ENCODE measurements around the gene PTPN3.
A peak's percentile ranks its signal among the peaks of the same experiment; 100 is the strongest.

The PTPN3 gene

DNA sequence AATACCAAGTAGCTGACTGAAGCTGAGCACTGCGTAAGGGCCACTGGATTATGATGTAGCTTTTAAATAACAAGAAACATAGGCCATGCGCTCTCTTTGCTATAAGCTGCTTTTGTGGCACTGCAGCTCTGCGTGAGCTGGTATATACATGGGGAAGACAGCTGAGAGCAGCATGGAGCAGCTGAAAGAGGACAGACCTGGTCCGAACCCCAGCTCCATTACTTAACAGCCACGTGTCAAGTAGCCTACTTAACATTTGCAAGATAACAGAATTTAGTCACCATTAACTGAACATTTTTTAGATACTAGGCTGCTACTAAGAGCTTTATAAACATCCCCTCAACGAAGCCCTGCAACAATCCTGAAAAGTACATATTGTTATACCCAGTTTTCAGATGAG lies 69.3 kb downstream of the PTPN3 start:
- no peak for FAIRE-seq
- no peak for DNase-seq (ENCODE audit: insufficient read length, low spot score)

DNA sequence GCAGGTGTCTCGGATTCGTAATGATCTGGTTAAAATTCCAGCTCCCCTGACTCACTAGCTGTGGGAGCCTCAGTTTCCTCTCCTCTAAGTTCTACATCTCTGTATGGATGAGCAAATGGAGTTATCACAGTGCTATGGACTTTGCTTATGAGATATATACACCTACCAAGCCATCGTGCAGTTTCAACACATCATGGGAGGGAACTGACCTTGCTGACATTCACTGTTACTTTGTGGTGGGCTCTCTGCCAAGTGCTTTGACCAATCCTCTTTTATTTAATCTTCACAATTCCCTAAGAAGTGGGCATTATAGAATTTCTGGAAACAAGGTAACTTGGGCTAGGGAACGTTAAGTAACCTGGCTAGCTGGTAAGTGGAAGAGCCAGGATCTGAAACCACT lies 70.2 kb downstream of the PTPN3 start:
- DNase-seq (ENCODE audit: insufficient read length, low spot score) (no peak), FAIRE-seq (no peak)

DNA sequence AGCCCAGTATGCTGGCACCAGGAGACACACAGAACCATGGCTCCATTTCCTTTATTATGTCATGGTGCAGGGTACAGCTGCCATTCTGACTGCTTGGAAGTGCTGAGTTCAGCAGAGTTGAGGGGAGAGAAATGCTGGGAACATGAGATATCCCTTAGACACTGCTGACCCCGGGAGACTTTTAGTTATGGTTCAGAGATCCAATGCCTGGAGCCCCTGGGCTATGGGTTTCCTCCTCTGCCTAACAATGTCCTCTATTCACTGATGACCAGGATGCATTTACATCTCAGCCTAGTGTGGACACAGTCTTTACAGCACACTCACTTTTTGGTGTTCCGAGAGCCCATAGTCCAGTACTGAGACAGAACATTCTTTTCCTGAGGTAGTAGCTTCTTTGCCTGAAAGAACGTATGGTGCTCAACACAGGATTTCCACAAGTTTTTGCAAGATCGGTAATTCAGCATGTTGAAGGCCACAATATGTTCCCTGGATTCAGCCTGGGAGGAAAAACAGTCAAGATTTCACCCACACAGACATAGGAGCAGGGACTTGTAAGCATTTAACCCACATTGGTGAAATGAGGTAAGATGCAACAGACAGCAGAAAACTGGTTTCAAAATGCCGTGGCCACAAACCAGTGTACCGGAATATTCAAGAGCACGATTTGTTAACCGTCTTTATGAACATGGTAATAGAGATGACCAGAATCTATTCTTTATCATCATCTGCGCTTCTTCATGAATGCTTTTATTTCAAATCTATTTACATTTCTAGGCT lies 71.3 kb downstream of the PTPN3 start:
- no peak for FAIRE-seq
- DNase-seq (ENCODE audit: insufficient read length, low spot score), result no peak

DNA sequence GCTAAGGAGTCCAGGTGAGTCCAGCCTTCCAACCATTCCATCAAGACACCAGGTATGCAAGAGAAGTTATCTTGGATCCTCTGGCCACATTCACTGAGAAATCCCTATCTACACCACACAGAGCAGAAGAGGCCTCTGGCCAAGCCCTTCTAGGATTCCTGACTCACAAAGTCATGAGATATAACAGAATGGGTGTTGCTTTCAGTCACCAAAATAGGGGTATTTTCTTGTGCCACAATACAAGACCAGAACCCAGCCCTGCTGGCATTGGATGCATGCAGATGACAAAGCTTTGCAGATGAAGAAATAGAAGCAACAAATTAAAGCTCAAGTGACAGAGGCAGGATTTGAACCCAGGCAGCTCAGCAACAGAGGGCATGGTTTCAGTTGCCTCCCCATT lies 73.5 kb downstream of the PTPN3 start:
- FAIRE-seq (no peak), DNase-seq (ENCODE audit: insufficient read length, low spot score) (no peak)

DNA sequence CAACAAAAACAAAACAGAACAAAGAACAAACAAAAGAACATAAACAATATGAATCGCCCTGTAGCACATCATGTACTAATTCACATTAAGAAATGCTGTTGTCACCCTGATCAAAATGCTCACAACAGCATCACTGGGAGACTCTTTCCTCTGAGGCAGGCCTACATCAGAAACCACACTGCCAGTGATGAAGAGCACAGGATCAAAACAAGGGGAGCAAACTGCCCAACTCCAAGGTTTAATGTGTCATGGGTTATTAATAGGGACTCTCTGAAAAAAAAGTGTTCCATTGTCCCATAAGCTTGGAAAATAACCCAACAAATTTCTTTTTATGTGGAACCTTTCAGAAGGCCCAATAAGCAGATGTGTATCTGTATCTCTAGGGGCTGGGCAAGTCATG lies 74.2 kb downstream of the PTPN3 start:
- DNase-seq (ENCODE audit: insufficient read length, low spot score) (no peak), FAIRE-seq (no peak)

DNA sequence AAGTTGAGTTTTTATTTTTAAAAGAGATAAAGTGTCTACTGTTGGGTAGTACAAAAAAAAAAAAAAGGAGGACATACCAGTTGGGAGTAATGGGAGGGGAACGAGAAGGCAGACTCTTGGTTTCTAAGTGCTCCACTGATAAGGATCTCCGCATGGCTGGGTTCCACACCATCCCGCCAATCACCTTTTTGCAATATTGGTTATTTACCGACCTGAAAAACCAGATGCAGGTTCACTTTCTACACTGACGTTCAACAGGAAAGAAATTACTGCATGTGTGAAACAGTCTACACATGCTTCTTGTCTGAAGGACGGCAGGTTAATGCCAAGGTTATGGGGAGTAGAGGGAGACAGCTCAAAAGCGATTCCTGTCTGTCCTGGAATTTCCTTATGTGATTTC lies 75.5 kb downstream of the PTPN3 start:
- FAIRE-seq (no peak), DNase-seq (ENCODE audit: insufficient read length, low spot score) (no peak)

DNA sequence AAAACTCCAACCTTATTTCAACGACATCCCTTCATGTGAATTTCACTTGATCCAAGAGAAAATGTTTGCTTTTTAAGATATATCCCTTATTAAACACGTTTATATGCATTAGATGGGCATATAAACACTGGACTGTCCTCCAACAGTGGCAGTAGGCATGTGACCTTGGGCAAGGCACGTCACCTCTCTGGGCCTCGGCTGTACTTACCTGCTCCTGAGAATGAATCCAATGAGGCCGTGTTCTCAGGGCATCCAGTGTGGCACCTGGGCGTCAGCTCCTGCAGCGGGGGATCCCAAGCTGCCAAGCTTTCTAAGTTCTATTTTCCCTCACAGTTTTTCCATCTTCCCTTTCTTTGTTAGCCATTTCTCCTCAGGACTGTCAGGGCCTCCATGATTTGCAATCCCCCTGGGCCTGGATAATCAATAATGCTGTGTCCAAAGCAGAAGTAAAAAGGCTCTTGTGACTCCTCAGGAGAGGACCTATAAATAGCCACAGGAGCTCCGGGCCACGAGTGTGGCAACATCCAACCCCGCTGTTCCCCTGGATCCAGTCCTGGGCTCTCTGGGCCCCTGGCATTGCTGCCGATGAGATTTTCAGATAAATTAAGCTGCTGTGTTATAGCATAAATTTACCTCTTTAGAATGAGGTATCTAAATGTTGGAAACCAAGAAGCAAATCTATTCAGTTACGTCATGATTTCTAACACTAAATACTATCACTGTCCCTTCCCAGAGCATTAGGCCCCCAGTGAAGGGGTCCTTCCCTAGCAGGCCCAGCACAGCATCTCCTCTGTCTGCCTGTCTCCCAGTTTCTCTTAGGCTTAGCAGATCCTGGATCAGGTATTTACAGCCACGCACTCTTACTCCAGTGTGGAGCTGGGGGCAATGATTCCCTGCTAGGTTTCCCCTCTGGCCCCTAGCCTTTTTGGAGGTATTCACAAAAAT lies 76.8 kb downstream of the PTPN3 start:
- DNase-seq (ENCODE audit: insufficient read length, low spot score) (no peak), FAIRE-seq (no peak)

DNA sequence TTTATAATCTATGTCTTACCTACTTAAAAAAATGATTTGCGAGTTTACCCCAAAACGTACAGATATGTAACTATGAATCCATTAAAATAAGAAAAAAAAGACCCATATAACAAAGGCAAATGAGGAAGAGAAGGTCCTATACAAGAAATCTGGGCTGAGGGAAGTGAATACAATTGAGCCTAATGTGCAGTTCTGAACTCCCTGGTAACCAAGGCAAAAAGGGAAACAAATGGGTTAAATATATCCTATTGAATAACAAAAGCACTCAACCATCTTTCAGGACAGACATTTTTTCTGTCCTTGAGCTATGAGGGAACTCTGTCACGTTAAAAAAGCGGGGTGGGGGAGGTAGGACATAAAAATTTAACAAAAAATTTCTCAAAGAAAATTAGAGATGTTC lies 78.6 kb downstream of the PTPN3 start:
- no peak for FAIRE-seq

DNA sequence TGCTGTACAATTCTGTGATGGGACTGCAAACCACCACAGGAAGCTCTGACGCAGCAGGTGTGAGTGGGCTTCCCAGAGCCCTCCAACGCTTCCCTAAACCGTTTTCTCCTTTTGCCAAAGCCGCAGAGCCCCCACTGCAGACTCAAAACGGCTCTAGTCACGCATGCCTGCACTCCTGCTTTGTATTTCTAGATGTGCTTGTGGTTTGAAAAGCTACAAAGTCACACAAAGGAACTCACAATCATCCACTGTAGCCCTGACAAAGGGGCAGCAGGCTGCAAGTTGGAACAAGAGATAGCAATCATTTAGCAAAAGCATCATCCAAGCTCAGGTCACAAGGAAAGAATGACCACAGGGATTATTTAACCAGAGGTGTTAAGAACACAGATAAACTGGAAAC lies 79.3 kb downstream of the PTPN3 start:
- DNase-seq (ENCODE audit: insufficient read length, low spot score) (no peak), FAIRE-seq (no peak)

More for the DNA sequence above, 78.6 kb downstream of the PTPN3 start:
- no peak for DNase-seq (ENCODE audit: insufficient read length, low spot score)

DNA sequence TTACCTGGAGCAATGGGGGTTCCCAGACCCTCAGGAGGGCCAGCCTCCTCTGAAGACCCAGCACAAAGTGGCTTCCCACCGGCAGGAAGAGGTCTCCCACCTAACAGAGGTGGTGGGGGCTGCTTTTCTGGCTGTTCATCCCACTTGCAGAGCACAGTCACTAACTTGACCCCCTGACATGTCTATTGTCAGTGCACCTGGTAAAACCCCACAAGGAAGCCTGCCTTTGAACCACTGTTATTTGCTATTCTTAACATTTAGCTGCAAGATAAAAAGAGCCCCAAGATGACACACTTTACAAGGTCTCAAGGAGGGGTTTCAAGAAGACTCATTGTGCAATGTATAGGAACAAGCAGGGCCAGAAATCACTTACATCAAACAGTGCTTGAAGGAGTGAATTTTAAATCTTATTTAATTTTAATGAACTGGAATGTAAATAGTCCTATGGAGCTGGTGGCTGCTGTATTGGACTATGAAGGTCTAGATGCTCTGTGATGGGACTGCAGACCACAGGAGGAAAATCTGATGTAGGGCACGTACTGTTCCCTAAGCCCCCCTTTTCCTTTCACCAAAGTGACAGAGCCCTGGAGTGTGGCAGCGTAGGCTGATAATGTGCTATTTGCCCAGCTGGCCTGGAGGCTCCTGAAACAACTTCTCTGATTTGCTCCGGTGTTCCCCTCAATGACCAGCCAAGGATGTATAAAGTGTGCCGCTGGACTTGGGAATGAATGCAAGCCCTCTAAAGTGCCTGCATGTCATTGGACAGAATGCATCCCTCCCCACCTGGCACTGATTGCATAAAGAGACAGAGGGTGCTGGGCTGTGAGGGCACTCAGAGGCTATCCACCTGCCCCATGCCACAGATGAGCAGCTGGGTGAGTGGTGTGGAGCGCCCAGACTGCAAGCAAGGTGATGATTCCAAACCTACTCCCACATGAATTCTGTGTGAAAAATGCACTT lies 80.2 kb downstream of the PTPN3 start:
- FAIRE-seq (no peak), DNase-seq (ENCODE audit: insufficient read length, low spot score) (no peak)

DNA sequence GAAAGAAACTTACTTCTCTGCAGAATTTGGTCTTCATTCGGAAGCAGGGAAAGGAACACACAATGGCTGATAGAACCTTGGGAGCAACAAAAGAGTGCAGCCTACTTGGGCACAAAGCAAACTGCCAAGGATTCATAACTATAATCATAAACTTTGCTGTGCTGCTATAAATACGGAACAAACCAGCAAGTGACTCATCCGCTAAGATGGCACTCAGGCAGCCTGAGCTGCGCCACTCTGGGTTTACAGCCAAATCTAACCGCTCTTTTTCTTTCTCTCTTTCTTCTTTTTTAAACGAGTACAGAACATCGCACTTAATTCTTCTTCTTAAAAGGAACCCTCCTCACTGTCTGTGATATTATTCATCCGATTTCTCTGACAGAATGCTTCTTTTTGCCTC lies 81.1 kb downstream of the PTPN3 start:
- FAIRE-seq (no peak), DNase-seq (ENCODE audit: insufficient read length, low spot score) (no peak)

DNA sequence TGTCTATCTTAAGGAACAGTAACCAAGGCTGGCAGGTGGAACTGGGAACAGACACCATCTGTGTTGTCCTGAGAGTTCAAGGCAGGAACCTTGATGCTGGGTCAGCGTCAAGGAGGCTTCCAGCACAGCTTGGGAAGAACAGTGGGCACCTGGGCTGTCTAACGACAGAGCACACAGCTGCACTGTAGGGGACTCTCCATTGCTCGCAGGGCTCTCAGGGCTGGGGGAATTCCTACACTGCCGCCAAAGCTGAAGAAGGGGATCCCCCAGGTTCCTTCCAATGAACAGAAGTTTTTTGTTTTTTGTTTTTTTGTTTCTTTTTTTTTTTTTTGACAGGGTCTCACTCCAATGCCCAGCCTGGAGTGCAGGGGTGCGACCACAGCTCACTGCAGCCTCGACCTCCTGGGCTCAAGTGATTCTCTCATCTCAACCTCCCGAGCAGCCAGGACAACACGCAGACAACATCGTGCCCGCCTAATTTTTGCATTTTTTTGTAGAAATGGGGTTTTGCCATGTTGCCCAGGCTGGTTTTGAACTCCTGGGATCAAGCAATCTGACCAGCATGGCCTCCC lies 81.9 kb downstream of the PTPN3 start:
- FAIRE-seq, result no peak

DNA sequence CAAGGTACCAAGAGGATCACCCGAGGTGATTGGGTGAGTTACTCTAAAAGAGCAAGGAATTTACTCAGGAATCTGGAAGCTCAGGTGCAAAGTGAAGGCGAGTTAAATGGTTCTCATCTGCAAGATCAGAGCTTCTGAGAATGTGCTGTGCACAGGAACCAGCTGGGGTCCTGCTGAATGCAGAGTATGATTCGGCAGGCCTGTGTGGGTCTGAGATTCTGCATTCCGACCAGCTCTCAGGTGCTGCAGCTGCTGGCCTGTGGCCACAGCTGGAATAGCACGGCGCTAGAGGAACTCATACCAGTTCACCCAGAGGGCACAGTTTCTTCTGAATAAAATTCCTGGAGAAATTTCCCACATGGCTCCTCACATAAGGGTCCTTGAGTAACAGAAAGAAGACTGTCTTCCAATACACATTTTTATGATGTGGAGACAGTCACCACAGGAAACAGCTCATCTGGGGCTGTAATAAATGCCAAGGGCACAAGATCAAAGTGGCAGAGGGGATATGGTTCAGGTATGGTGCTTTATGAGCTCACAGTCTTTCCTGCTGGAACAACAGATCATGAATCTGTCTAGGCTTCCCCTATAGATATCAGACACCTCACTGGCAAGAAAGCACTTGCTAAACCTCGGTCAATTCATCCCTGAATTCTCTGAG lies 83.9 kb downstream of the PTPN3 start:
- no peak for DNase-seq (ENCODE audit: insufficient read length, low spot score)
- FAIRE-seq, result no peak

More for the DNA sequence above, 81.9 kb downstream of the PTPN3 start:
- DNase-seq (ENCODE audit: insufficient read length, low spot score), result no peak

DNA sequence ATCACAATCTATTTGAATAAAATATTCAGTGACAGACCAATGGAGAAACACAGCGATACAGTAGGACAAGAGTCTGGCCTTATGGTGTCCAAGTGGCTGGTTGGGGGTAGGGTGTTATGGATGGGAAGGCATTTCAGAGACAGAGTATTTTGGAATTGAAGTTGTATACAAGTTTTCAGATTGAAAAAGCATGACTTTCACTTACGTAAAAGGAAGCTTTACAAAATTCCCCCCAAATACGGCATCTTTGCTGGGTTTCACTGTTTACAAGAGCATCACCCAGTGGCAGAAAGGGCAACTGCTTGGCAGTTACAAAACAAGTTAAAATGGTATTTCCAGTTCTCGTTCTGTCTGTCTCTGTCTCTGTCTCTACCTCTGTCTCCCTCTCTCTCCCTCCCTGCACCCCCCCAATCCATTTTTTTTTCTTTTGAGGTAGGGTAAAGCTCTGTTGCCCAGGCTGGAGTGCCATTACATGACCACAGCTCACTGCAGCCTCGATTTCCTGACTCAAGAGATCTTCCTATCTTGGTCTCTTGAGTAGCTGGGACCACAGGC lies 86.2 kb downstream of the PTPN3 start:
- FAIRE-seq, result no peak
- DNase-seq (ENCODE audit: insufficient read length, low spot score), result peak; percentile 18

DNA sequence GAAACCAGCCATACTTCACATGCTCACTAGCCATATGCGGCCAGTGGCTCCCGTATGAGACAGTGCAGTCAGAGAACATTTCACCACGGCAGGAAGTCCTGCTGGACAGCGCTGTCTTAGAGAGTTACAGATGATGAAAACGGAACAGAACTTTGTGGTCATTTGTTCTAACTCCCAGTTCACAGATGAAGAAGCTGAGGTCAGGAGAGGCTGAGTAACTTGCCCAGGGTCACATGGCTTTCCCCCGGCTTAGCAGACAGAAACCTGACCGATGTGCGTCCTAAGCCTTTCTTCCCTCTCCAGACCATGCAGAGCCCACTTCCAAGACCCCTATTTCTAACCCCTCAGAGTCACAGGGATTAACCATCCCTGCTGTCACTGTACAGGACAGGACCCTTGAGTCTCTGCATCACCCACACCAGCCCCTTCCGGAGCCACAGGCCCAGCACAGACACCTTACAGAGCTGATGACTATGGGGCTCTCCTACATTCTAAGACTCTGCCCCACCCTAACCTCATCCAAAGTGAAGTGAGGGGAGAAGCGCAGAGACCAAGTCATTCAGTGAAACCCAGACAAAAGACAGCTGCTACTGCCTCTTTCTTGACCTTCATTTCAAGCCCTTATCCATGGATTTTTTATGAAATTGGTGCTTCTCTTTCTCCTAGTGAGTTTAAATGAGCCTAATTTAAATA lies 86.9 kb downstream of the PTPN3 start:
- DNase-seq (ENCODE audit: insufficient read length, low spot score), result no peak
- FAIRE-seq, result no peak

DNA sequence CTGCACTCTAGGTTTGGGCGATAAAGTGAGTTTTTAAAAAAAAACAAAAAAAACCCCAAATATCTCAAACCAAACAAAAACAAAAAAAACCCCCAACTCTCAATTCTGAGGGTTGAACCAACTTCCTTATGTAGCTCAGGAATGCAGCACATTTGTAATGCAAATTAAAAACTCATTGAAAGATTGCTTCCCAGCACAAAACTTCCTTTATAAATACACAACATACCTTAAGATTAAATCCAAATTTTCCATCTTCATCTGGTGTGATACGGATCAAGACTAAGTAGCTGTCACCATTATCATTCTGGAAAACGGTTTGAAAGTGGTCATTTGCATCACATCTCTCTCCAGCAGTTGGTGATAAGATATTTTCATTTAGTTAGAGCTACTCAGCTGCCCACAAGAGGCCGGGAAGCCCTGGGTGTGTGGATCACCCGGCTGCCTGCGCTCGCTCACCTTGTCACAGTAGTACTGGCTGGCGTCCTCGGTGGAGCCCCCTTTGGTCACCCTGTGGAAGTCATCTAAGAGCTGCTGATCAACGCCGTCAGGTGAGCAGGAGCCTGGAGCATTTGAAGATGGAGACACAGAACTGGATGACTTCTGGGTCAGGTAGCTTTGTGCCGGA lies 88.2 kb downstream of the PTPN3 start:
- FAIRE-seq, result no peak
- DNase-seq (ENCODE audit: insufficient read length, low spot score), result no peak

DNA sequence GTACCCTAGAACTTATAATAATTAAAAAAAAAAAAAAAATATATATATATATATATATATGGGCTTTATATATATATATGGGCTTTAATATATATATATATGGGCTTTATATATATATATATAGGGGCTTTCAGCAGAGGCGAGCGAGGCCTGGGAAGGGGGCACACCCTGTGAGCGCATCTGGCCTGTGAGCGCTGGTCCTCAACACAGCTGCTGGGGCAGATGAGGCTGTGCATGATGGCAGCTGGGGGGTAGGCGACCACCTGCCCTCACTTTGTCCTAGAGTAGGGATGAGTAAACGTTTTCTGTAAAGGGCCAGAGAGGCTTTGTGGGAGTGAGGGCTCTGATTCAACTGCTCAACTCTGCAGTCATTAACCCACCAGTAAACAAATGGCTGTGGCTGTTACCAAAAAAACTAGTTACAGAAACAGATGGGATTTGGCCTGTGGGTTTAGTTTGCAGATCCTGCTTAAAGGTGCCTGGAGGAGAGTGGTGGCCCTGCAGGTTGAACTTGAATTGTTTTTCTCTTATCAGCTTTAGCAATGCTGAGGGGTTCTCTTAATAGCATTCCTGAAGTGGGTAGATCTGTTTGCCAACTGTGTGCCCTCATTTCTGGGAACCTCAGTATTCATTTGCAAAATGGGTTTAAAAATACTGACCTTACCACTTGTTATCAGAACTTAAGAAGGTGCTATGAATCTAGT lies 89.2 kb downstream of the PTPN3 start:
- DNase-seq (ENCODE audit: insufficient read length, low spot score) (no peak), FAIRE-seq (no peak)

DNA sequence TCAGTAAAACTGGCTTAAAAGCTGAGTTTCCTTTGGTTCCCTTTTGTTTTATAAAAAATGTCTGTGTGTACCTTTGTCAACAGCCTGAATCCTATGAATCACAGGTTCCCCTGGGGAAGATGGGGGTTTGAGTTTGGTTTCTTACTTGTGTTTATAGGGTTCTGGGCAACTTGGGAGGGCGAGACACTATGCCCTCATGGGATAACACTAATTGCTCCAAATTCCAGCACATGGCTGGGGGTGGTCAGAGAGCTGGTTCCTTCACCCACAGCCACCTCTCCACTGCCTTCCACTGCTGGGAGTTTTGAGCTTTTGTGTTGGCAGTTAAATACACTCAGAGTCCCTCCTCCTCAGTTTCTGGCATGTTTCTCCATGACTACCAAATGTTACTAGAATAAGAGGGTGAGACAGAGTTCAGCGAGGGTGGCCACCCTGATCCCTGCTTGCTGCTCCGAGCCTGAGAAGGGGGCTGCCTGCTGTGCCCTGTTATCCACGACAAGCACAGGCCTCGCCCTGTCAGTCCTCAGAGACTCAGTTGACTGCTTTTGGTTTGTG lies 94.3 kb downstream of the PTPN3 start:
- DNase-seq (ENCODE audit: insufficient read length, low spot score), result no peak
- FAIRE-seq, result no peak

Data from HTR-8/SVneo (cell line).